Adrenal gland (tissue), 12 donors: Measurements from ENCODE around the gene TTLL5. TPM values are rescaled to one million over a fixed set of nuclear protein-coding genes. Genes with fewer than 3 reads are reported as not detected.
"Not testable (repeated sequence)": the region's sequence is repeated elsewhere in the genome, so short reads cannot be mapped to it uniquely, and the experiment has no call there.

ENCODE experiments used
- DNase-seq, 7 donors: peaks; one replicate each; pipeline ENCODE4 v3.0.0-alpha.2; 2019 to 2020
- H3K27ac ChIP-seq, 5 donors: fragments of 200-600 bp; sonication (generic) in 4 of 5; 1 replicate in 3 of 5; 2 replicates in 2 of 5; pipeline versions ENCODE4 v1.5.1 to v1.8.0; 2016 to 2020; ENCODE audit warnings: mild to moderate bottlenecking in 1 of 5
- H3K27me3 ChIP-seq: fragments of 200-600 bp; 2 replicates; pipeline ENCODE4 v1.8.0; 2021
- H3K36me3 ChIP-seq, 2 donors: fragments of 200-600 bp; replicated peaks in 1 of 2; 1 replicate in 1 of 2; 2 replicates in 1 of 2; pipeline versions ENCODE4 v1.5.1 to v1.8.0; 2018 to 2022
- H3K4me1 ChIP-seq, 2 donors: fragments of 200-600 bp; replicated peaks in 1 of 2; 1 replicate in 1 of 2; 2 replicates in 1 of 2; pipeline versions ENCODE4 v1.5.1 to v1.8.0; 2018 to 2021
- H3K4me3 ChIP-seq, 4 donors: fragments of 200-600 bp; sonication (generic) in 3 of 4; one replicate each; pipeline ENCODE4 v1.5.1; 2016 to 2018
- H3K9me3 ChIP-seq, 3 donors: fragments of 200-600 bp; sonication (generic) in 1 of 3; replicated peaks in 1 of 3; 1 replicate in 2 of 3; 2 replicates in 1 of 3; pipeline versions ENCODE4 v1.5.1 to v1.8.0; 2016 to 2021
- POLR2A ChIP-seq, 2 donors: fragments of 450-650 bp; IDR thresholded peaks; one replicate each; pipeline ENCODE4 v1.6.1; 2017; ENCODE audit warnings: antibody characterized with exemption in 2 of 2, mild to moderate bottlenecking in 2 of 2, moderate library complexity in 1 of 2
- WGBS, 4 donors: extraction: QIAGEN DNeasy Blood & Tissue Kit in 2 of 4; methylation state at CpG; one replicate each; pipeline versions ENCODE4 v1.1.5 to v1.1.7; 2013 to 2017; 5-methylcytosine and 5-hydroxymethylcytosine counted together
- intact Hi-C, 2 donors: fragments of 100-400 bp; cut with DNase I; formaldehyde crosslinking; loops; one replicate each; pipeline versions ENCODE4 v1.14.1 to v1.15.0; 2022 to 2023
- polyA plus RNA-seq, 3 donors: library from polyadenylated mRNA; stranded (reverse); fragments of 200-250 nt in 2 of 3; fragments of 350-450 nt in 1 of 3; fragmentation: Illumina TruSeq in 1 of 3; extraction: RNeasy Lipid Tissue Mini Kit (QIAGEN cat#74804) in 1 of 3; gene quantifications; one replicate each; pipeline ENCODE4 v1.2.3, GENCODE V29; 2013 to 2014
- total RNA-seq, 9 donors: library from RNA; depleted of rRNA in 4 of 9; stranded (reverse); fragments of >200 nt in 4 of 9; fragments of 120-200 nt in 1 of 9; fragmentation: NEBNext Ultra II Directional in 1 of 9; extraction: Animal tissue kit (Norgen Biotek cat#: 25700) in 1 of 9; gene quantifications; one replicate each; pipeline versions ENCODE4 v1.1.0 to v1.2.4, GENCODE V29; 2013 to 2023
- TF ChIP-seq, protein P1 (sequence below), 6 experiments: fragments of 450-650 bp in 4 of 6; fragments of 200-600 bp in 2 of 6; sonication (generic) in 1 of 6; IDR thresholded peaks; 1 replicate in 5 of 6; 2 replicates in 1 of 6; pipeline versions ENCODE4 v1.5.1 to v1.8.0; 2016 to 2021; ENCODE audit warnings: antibody characterized with exemption in 6 of 6, mild to moderate bottlenecking in 2 of 6, moderate library complexity in 1 of 6
- donor health status: healthy with polysubstance abuse.
- donor health status: Bipolar disorder and iron deficiency.
- donor health status: DM: yes; HTN: yes; CAD: no.
- donor health status: DM: no; HTN: no; CAD: no.
- donor health status: DM: no; HTN: no; CAD: no.
- donor health status: DM: yes; HTN: yes; CAD: no.

TTLL5 gene
- total and polyA plus RNA-seq, 12 donors, result 12.7 to 34.0 (median 24.1) TPM

DNA sequence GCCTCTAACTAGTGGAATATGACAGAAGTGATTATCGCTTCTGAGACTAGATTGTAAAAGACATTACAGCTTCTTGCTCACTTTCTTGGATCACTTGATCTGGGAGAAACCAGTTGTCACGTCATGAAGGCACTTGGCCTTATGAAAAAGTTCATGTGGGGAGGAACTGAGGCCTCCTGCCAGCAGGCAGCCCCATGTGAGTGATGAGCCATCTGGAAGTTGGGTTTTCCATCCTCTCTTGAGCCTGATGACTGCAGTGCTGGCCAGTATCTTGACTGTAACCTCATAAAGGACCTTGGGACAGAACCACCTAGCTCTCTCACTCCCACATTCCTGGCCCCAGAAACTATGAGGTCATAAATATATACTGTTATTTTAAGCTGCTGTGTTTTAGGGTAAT lies 28.0 kb downstream of the TTLL5 start:
- intact Hi-C loops, result no loop called here
- Histone ChIP-seq H3K27me3 (no peaks in the 10 kb centered on the region), H3K4me3 (no peak overlapping the region), H3K9me3 (no peaks in the 10 kb centered on the region), H3K36me3 (peaks cover 0 to 18% of the 10 kb centered on the region in 2 donors), H3K4me1 (no peaks in the 10 kb centered on the region), H3K27ac (no peak overlapping the region)
- DNase-seq, result peak in 2 of 7 donors; percentile 9 to 21
- no peak for TF ChIP-seq POLR2A (IDR thresholded peaks at IDR 0.05)
- TF ChIP-seq, protein P1, sequence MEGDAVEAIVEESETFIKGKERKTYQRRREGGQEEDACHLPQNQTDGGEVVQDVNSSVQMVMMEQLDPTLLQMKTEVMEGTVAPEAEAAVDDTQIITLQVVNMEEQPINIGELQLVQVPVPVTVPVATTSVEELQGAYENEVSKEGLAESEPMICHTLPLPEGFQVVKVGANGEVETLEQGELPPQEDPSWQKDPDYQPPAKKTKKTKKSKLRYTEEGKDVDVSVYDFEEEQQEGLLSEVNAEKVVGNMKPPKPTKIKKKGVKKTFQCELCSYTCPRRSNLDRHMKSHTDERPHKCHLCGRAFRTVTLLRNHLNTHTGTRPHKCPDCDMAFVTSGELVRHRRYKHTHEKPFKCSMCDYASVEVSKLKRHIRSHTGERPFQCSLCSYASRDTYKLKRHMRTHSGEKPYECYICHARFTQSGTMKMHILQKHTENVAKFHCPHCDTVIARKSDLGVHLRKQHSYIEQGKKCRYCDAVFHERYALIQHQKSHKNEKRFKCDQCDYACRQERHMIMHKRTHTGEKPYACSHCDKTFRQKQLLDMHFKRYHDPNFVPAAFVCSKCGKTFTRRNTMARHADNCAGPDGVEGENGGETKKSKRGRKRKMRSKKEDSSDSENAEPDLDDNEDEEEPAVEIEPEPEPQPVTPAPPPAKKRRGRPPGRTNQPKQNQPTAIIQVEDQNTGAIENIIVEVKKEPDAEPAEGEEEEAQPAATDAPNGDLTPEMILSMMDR (IDR thresholded peaks at IDR 0.05), result no peak
- WGBS, 4 donors, result 65 to 77% (median 73%) methylated on average over 2 of the region's 2 CpGs

DNA sequence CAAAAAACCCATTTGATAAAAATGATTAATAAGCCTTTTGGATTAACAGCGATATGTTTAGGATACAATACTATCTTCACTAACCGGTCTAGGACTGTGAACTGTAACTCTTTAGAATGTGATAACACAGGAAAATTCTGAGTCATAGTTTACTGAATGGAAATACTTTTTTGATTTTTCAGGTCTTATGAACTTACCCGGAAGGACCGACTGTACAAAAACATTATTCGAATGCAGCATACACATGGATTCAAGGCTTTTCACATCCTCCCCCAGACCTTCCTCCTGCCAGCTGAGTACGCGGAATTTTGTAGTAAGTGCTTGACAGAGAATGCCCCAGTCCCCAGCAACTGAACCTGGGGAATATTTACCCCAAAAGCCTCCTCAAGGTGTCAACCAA lies 29.0 kb downstream of the TTLL5 start:
- no peak for DNase-seq
- no peaks in the 10 kb centered on the region for H3K27me3 ChIP-seq
- no peak overlapping the region for H3K27ac ChIP-seq
- 88 to 96% (median 91%) methylated on average over 7 of the region's 7 CpGs for WGBS, 4 donors
- H3K36me3 ChIP-seq, result peaks cover 0 to 16% of the 10 kb centered on the region in 2 donors
- no peaks in the 10 kb centered on the region for H3K4me1 ChIP-seq
- intact Hi-C loops, result no loop called here
- TF ChIP-seq, protein P1 (IDR thresholded peaks at IDR 0.05), result no peak
- TF ChIP-seq POLR2A (IDR thresholded peaks at IDR 0.05), result no peak
- H3K4me3 ChIP-seq, result no peak overlapping the region
- H3K9me3 ChIP-seq, result no peaks in the 10 kb centered on the region

- H3K4me3 ChIP-seq, H3K27ac ChIP-seq, DNase-seq, H3K9me3 ChIP-seq, intact Hi-C loops, H3K27me3 ChIP-seq, H3K4me1 ChIP-seq: not testable (repeated sequence)
- peaks cover 0 to 19% of the 10 kb centered on the region in 2 donors for H3K36me3 ChIP-seq
- 94 to 97% (median 96%) methylated on average over 6 of the region's 6 CpGs for whole genome bisulfite sequencing, 4 donors
These were observed 34.0 kb downstream of the TTLL5 start for GRCh38 chr14:75695025-75695424.

DNA sequence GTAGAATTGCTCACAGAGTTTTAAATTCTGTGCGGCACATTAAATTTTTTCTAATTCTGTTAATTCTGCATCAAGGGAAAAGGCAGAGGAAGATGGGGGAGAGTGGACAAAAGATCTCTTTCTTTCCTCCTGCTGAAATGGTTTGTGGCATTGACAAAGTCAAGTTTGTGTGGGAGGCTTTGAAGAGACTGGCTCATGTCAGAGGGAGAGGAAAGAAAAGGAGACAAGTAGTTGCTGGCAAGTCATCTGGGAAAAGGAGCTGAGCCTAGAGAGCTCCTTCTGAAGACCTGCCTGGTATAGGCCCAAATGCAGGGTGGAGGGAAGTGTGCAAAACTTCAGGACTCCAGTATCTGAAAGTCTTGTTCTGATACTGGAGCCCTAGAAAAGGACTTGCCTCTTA lies 36.3 kb downstream of the TTLL5 start:
- H3K36me3 ChIP-seq, result peaks cover 0 to 10% of the 10 kb centered on the region in 2 donors
- no peak overlapping the region for H3K27ac ChIP-seq
- no peak for TF ChIP-seq POLR2A (IDR thresholded peaks at IDR 0.05)
- TF ChIP-seq, protein P1 (IDR thresholded peaks at IDR 0.05), result no peak
- H3K4me3 ChIP-seq, result no peak overlapping the region
- no peak for DNase-seq
- H3K9me3 ChIP-seq, result no peaks in the 10 kb centered on the region
- H3K27me3 ChIP-seq, result no peaks in the 10 kb centered on the region
- intact Hi-C loops, result no loop called here
- peaks cover 7 to 11% of the 10 kb centered on the region in 2 donors for H3K4me1 ChIP-seq
- 90 to 95% (median 92%) methylated on average over 1 of the region's 1 CpG for WGBS, 4 donors

DNA sequence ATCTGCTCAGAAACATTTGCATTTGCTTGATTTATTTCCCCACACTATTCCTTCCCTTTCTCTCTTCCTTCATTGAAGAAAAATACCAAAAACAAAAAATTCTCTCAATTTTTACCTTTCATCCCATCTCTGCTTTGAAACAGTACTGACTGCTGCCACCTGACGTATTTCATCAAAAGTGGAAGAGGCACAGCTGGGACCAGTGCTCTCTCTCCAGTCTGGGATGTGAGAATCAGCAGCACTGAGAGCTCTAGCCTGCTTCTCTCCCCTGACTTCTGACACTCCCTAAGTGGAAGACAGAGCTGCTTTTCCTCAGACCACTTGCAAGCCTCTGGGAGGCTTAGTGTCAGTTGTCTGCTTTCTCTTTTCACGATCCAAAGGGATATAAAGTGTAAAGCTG lies 36.9 kb downstream of the TTLL5 start:
- no peak for TF ChIP-seq POLR2A (IDR thresholded peaks at IDR 0.05)
- TF ChIP-seq, protein P1 (IDR thresholded peaks at IDR 0.05), result no peak
- Histone ChIP-seq H3K4me3 (no peak overlapping the region), H3K9me3 (no peaks in the 10 kb centered on the region), H3K4me1 (peaks cover 7 to 17% of the 10 kb centered on the region in 2 donors), H3K27ac (no peak overlapping the region), H3K27me3 (no peaks in the 10 kb centered on the region), H3K36me3 (peaks cover 0 to 10% of the 10 kb centered on the region in 2 donors)
- DNase-seq, result no peak
- intact Hi-C loops, result no loop called here
- 91 to 100% (median 92%) methylated on average over 2 of the region's 2 CpGs for WGBS, 4 donors
